Measurements from ENCODE around the gene PLXNC1.
A peak's percentile ranks its signal among the peaks of the same experiment; 100 is the strongest.

Gene PLXNC1

GRCh38 chr12:94260717-94261116 lies 112.3 kb downstream of the PLXNC1 start:
- no peak overlapping the region for H3K4me3 ChIP-seq (ENCODE audit: low read depth in 1 of 2, low read length in 1 of 2)
- peaks cover 4% of the 10 kb centered on the region for H3K9me3 ChIP-seq
- H3K27me3 ChIP-seq, result no peaks in the 10 kb centered on the region
- peaks cover 89% of the 10 kb centered on the region for H3K36me3 ChIP-seq
- H3K27ac ChIP-seq, result peak overlapping the region; percentile 95
- peaks cover 29 to 31% of the 10 kb centered on the region in 2 experiments for H3K4me1 ChIP-seq (ENCODE audit: control insufficient read depth in 1 of 2, insufficient read depth in 1 of 2, low read depth in 1 of 2, low read length in 1 of 2)
- TF ChIP-seq, protein P1, sequence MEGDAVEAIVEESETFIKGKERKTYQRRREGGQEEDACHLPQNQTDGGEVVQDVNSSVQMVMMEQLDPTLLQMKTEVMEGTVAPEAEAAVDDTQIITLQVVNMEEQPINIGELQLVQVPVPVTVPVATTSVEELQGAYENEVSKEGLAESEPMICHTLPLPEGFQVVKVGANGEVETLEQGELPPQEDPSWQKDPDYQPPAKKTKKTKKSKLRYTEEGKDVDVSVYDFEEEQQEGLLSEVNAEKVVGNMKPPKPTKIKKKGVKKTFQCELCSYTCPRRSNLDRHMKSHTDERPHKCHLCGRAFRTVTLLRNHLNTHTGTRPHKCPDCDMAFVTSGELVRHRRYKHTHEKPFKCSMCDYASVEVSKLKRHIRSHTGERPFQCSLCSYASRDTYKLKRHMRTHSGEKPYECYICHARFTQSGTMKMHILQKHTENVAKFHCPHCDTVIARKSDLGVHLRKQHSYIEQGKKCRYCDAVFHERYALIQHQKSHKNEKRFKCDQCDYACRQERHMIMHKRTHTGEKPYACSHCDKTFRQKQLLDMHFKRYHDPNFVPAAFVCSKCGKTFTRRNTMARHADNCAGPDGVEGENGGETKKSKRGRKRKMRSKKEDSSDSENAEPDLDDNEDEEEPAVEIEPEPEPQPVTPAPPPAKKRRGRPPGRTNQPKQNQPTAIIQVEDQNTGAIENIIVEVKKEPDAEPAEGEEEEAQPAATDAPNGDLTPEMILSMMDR (IDR thresholded peaks at IDR 0.05), result no peak

DNA sequence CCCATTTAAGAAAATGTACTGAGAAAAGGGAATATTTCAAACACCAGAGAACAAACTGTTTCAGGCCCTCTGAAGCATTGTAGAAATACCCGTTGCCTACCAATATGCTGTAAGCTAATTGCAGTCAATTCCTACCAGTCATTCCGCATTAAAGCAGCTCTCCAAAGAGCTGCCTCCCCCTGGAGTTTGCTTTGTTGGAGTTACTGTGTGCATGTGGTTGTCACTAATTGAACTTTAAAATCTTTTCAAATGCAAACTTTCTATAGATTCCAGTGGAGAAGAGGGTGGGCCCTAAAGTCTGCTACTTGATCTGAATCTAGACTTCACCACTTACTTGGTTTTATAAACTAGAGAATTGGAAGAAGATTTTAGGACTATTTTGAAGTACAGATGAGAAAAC lies 112.7 kb downstream of the PLXNC1 start:
- Histone ChIP-seq H3K9me3 (peaks cover 4% of the 10 kb centered on the region), H3K36me3 (peaks cover 89% of the 10 kb centered on the region), H3K27ac (peak overlapping the region; percentile 95), H3K27me3 (no peaks in the 10 kb centered on the region), H3K4me3 (ENCODE audit: low read depth in 1 of 2, low read length in 1 of 2) (no peak overlapping the region), H3K4me1 (ENCODE audit: control insufficient read depth in 1 of 2, insufficient read depth in 1 of 2, low read depth in 1 of 2, low read length in 1 of 2) (peaks cover 30 to 34% of the 10 kb centered on the region in 2 experiments)
- TF ChIP-seq, protein P1 (IDR thresholded peaks at IDR 0.05), result no peak

- TF ChIP-seq, protein P1 (IDR thresholded peaks at IDR 0.05), result no peak
- no peaks in the 10 kb centered on the region for H3K27me3 ChIP-seq
- peak overlapping the region; percentile 95 for H3K27ac ChIP-seq
- H3K36me3 ChIP-seq, result peaks cover 90% of the 10 kb centered on the region
- peaks cover 4% of the 10 kb centered on the region for H3K9me3 ChIP-seq
- peaks cover 37 to 41% of the 10 kb centered on the region in 2 experiments for H3K4me1 ChIP-seq (ENCODE audit: control insufficient read depth in 1 of 2, insufficient read depth in 1 of 2, low read depth in 1 of 2, low read length in 1 of 2)
- H3K4me3 ChIP-seq (ENCODE audit: low read depth in 1 of 2, low read length in 1 of 2), result no peak overlapping the region
Observed at GRCh38 chr12:94261786-94262185, 113.4 kb downstream of the PLXNC1 start.

DNA sequence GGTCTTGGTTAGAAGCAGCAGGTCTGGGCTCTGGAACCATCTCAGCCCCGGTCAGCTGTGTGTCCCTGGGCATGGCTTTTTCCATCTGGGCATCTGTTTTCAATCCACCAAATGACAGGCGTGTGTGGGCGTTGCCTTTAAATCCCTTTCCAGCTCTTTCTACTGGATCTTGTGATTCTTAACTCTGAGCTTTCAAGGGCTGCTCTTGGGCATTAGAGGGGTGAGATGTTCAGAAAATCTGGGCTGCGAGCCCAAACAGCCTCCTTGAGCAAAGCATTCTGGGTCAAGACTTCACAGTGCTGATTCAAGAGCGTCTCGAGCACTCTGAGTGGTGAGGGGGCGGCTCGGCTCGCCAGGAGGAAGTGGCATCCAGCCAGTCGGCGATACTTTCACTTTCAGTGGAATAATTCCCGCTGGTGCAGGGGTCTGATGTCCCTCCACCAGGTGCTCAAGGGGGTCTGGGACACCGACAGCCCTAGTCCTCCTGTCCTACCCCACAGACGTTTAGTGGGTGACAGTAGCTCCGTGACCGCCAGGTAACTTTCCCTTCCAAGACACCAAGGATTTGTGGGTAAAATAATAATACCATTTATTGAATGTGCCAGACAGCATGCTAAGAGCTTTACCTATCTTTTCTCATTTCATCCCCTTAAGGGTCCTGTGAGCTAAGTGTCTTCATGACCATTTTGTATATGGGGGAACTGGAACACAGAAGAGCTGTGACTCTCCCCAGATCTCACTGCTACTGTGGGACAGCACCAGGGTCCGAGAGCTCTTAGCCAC lies 114.0 kb downstream of the PLXNC1 start:
- Histone ChIP-seq H3K4me3 (ENCODE audit: low read depth in 1 of 2, low read length in 1 of 2) (peak overlapping the region in 1 of 2 experiments; percentile 50), H3K27ac (peak overlapping the region; percentile 95), H3K9me3 (peaks cover 4% of the 10 kb centered on the region), H3K4me1 (ENCODE audit: control insufficient read depth in 1 of 2, insufficient read depth in 1 of 2, low read depth in 1 of 2, low read length in 1 of 2) (peaks cover 43 to 47% of the 10 kb centered on the region in 2 experiments), H3K27me3 (no peaks in the 10 kb centered on the region), H3K36me3 (peaks cover 86% of the 10 kb centered on the region)
- TF ChIP-seq, protein P1 (IDR thresholded peaks at IDR 0.05), result no peak

DNA sequence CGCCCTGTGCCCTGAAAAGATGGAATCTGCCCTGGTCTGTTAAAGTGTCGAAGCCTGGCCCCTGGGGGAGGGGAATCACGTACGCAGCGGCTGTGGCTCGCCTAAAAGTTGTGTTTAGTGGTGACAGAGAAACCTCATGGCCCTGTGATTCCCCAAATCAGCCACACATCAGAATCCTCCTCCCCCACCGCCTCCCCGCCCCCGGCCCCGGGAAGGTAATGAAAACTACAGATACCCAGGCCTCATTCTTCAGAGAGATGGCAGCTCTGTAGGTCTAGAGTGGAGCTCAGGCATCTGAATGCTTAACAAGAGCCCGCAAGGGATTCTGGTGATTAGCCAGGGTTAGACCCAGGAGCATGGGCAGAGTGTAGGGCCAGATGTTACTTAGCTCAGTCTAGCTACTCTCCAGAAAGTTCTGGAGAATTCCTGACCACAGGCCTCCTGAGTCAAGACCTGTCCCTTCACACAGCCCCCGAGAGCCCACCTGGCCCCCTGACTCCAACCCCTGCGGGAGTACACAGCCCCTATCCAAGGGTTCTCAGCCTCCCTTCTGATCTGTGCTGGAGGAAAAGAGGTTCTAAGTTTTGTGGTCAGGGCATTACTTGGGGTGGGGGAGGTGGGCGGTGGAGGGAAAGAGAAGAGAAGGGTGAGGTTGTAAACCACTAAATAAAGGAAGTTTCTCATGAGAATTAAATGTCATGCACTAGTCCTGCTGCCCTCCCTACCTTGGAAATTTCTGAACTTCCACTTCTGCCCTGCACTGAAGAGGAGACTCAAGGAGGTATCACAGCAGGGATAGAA lies 114.8 kb downstream of the PLXNC1 start:
- Histone ChIP-seq H3K27ac (peak overlapping the region; percentile 95), H3K4me3 (ENCODE audit: low read depth in 1 of 2, low read length in 1 of 2) (peak overlapping the region in 1 of 2 experiments; percentile 50), H3K4me1 (ENCODE audit: control insufficient read depth in 1 of 2, insufficient read depth in 1 of 2, low read depth in 1 of 2, low read length in 1 of 2) (peaks cover 51 to 55% of the 10 kb centered on the region in 2 experiments), H3K9me3 (peaks cover 4% of the 10 kb centered on the region), H3K27me3 (no peaks in the 10 kb centered on the region), H3K36me3 (peaks cover 91% of the 10 kb centered on the region)
- TF ChIP-seq, protein P1 (IDR thresholded peaks at IDR 0.05), result peak; percentile 29

All from neutrophil (primary cell).